ENCODE results near the gene GALNT7. TPM values are rescaled to one million over a fixed set of nuclear protein-coding genes. Genes with fewer than 3 reads are reported as not detected.

Gene GALNT7
- total and polyA plus RNA-seq, 2 donors (not counting 3 experiments of a cell fraction or from before 2014, with no cell fraction given): 19.6 to 54.6 TPM

GRCh38 chr4:173307778-173308177, 139.2 kb downstream of the GALNT7 start:
- Histone ChIP-seq H3K4me2 (ENCODE audit: insufficient read depth, low read length) (no peak overlapping the region), H3K4me1 (ENCODE audit: control insufficient read depth, extremely low read depth, insufficient read depth, low read length) (no peaks in the 10 kb centered on the region), H3K27me3 (ENCODE audit: control insufficient read depth in 2 of 2, insufficient read depth in 2 of 2, low read length in 2 of 2) (no peaks in the 10 kb centered on the region), H4K20me1 (replicated peaks; ENCODE audit: control insufficient read depth, extremely low read depth, insufficient read depth, low read length) (no peaks in the 10 kb centered on the region), H3K79me2 (ENCODE audit: control insufficient read depth, insufficient read depth, low read length) (no peaks in the 10 kb centered on the region), H3K9me1 (replicated peaks; ENCODE audit: control insufficient read depth, extremely low read depth, insufficient read depth, low read length) (no peaks in the 10 kb centered on the region), H2AFZ (ENCODE audit: low read depth, low read length) (no peak overlapping the region), H3K36me3 (ENCODE audit: control insufficient read depth in 2 of 2, extremely low read depth in 1 of 2, insufficient read depth in 2 of 2, low read length in 2 of 2) (no peaks in the 10 kb centered on the region), H3K27ac (ENCODE audit: insufficient read depth, low read depth, low read length) (no peak overlapping the region), H3K4me3 (replicated peaks in 1 of 3; ENCODE audit: insufficient read depth in 1 of 3, low read depth in 1 of 3, low read length in 3 of 3) (no peak overlapping the region), H3K9me3 (replicated peaks; ENCODE audit: control insufficient read depth, insufficient read depth, low read length) (no peaks in the 10 kb centered on the region), H3K9ac (replicated peaks; ENCODE audit: extremely low read depth, insufficient read depth, low read length) (no peak overlapping the region)
- intact Hi-C loops (cut with micrococcal nuclease): no loop called here
- DNase-seq (ENCODE audit: low read depth, low spot score) (no peak), FAIRE-seq (no peak)
- no peak for TF ChIP-seq JUN (IDR thresholded peaks at IDR 0.05; ENCODE audit: borderline replicate concordance, insufficient read depth, insufficient read length, low read depth)
- TF ChIP-seq EZH2 (IDR thresholded peaks at IDR 0.05; ENCODE audit: borderline replicate concordance, low read depth, low read length, severe bottlenecking): no peak
- CTCF ChIA-PET: interaction anchor here (1.0 to 2.5 kb wide), 4 partner anchors 11 to 294 kb away, joined by 3 to 21 read pairs (median 4); no protein-coding TSS in a partner anchor
- POLR2A ChIA-PET: no interaction called here
- dilution Hi-C loops (cut with MboI; ENCODE audit: extremely low pct_ligation_motif_present, low sequenced_read_pairs): no loop called here
- BruUV-seq (replicated peaks): no TSS peak

GRCh38 chr4:173311368-173311767, 142.8 kb downstream of the GALNT7 start:
- dilution Hi-C loops (cut with MboI; ENCODE audit: extremely low pct_ligation_motif_present, low sequenced_read_pairs): no loop called here
- CTCF ChIA-PET: no interaction called here
- FAIRE-seq: no peak

More at GRCh38 chr4:173311368-173311767, 142.8 kb downstream of the GALNT7 start:
- Histone ChIP-seq H2AFZ (ENCODE audit: low read depth, low read length) (no peak overlapping the region), H3K27me3 (ENCODE audit: control insufficient read depth in 2 of 2, insufficient read depth in 2 of 2, low read length in 2 of 2) (no peaks in the 10 kb centered on the region), H4K20me1 (replicated peaks; ENCODE audit: control insufficient read depth, extremely low read depth, insufficient read depth, low read length) (no peaks in the 10 kb centered on the region), H3K36me3 (ENCODE audit: control insufficient read depth in 2 of 2, extremely low read depth in 1 of 2, insufficient read depth in 2 of 2, low read length in 2 of 2) (no peaks in the 10 kb centered on the region), H3K79me2 (ENCODE audit: control insufficient read depth, insufficient read depth, low read length) (no peaks in the 10 kb centered on the region), H3K4me2 (ENCODE audit: insufficient read depth, low read length) (no peak overlapping the region), H3K27ac (ENCODE audit: insufficient read depth, low read depth, low read length) (no peak overlapping the region), H3K9me3 (replicated peaks; ENCODE audit: control insufficient read depth, insufficient read depth, low read length) (no peaks in the 10 kb centered on the region), H3K9ac (replicated peaks; ENCODE audit: extremely low read depth, insufficient read depth, low read length) (no peak overlapping the region), H3K4me1 (ENCODE audit: control insufficient read depth, extremely low read depth, insufficient read depth, low read length) (no peaks in the 10 kb centered on the region), H3K4me3 (replicated peaks in 1 of 3; ENCODE audit: insufficient read depth in 1 of 3, low read depth in 1 of 3, low read length in 3 of 3) (no peak overlapping the region), H3K9me1 (replicated peaks; ENCODE audit: control insufficient read depth, extremely low read depth, insufficient read depth, low read length) (no peaks in the 10 kb centered on the region)
- BruUV-seq (replicated peaks): no TSS peak
- DNase-seq (ENCODE audit: low read depth, low spot score): no peak
- intact Hi-C loops (cut with micrococcal nuclease): no loop called here
- TF ChIP-seq POLR2AphosphoS5 (IDR thresholded peaks at IDR 0.05; ENCODE audit: insufficient read depth, low read depth, low read length) (no peak), EZH2 (IDR thresholded peaks at IDR 0.05; ENCODE audit: borderline replicate concordance, low read depth, low read length, severe bottlenecking) (no peak), JUN (IDR thresholded peaks at IDR 0.05; ENCODE audit: borderline replicate concordance, insufficient read depth, insufficient read length, low read depth) (no peak), CTCF (IDR thresholded peaks at IDR 0.05; ENCODE audit: extremely low read depth in 1 of 2, insufficient read depth in 1 of 2, low read depth in 1 of 2, low read length in 2 of 2) (no peak), POLR2A (IDR thresholded peaks at IDR 0.05; ENCODE audit: low read depth, low read length) (no peak), FOS (IDR thresholded peaks at IDR 0.05; ENCODE audit: borderline replicate concordance, insufficient read depth, low read length) (no peak), GATA2 (IDR thresholded peaks at IDR 0.05; ENCODE audit: insufficient read depth, insufficient read length, low read depth, low read length) (no peak), MAX (IDR thresholded peaks at IDR 0.05; ENCODE audit: insufficient read depth, insufficient read length) (no peak), MYC (IDR thresholded peaks at IDR 0.05; ENCODE audit: low read depth, low read length) (no peak)
- POLR2A ChIA-PET: no interaction called here

Data from endothelial cell of umbilical vein (primary cell).